Panc1 (cell line): ENCODE data around the gene NRM. TPM values are rescaled to one million over a fixed set of nuclear protein-coding genes. Genes with fewer than 3 reads are reported as not detected.
A peak's percentile ranks its signal among the peaks of the same experiment; 100 is the strongest.

Experiments used
- ATAC-seq: fragments of 200-7000 bp; cut with Tn5 transposase; 2 replicates; pipeline ENCODE4 v1.9.1; 2020; ENCODE audit warnings: mild to moderate bottlenecking, moderate library complexity
- BruUV-seq: library from RNA; stranded (reverse); fragments of 400-500 nt; replicated peaks from 2 replicates; lab custom pipeline; 2021; lab: Mats Ljungman, UMichigan
- CTCF ChIA-PET: fragments of 300-600 bp; sonication (Branson Sonifier 250); formaldehyde crosslinking; loops from one replicate; lab custom pipeline; 2022; ENCODE audit warnings: antibody characterized with exemption; lab: Charles Lee
- POLR2A ChIA-PET: fragments of 300-600 bp; sonication (Branson Sonifier 250); formaldehyde crosslinking; loops from one replicate; lab custom pipeline; 2022; ENCODE audit warnings: antibody characterized with exemption; lab: Charles Lee
- DNase-seq: peaks from one replicate; pipeline ENCODE4 v3.0.0-alpha.2; 2010; ENCODE audit warnings: low read depth, low spot score
- H3K27ac ChIP-seq: 2 replicates; pipeline ENCODE4 v1.5.1; 2011; ENCODE audit warnings: mild to moderate bottlenecking, low read length, inconsistent platforms
- H3K27me3 ChIP-seq: fragments of 200-500 bp; sonication (Bioruptor generic); 2 replicates; pipeline ENCODE4 v1.6.0; 2014; ENCODE audit warnings: low read length, inconsistent platforms; ENCODE audit not compliant: control insufficient read depth, insufficient read depth
- H3K36me3 ChIP-seq: fragments of 200-500 bp; sonication (Bioruptor generic); 2 replicates; pipeline ENCODE4 v1.5.1; 2014; ENCODE audit warnings: inconsistent platforms, mild to moderate bottlenecking, low read length, moderate library complexity; ENCODE audit not compliant: control insufficient read depth, insufficient read depth
- H3K4me1 ChIP-seq: 2 replicates; pipeline ENCODE4 v1.5.1; 2011; ENCODE audit warnings: inconsistent platforms, mild to moderate bottlenecking, low read length, moderate library complexity; ENCODE audit not compliant: control insufficient read depth, insufficient read depth
- H3K4me3 ChIP-seq, 2 experiments: 2 replicates each; pipeline ENCODE4 v1.5.1; 2011 to 2012; ENCODE audit warnings: low read depth in 2 of 2, low read length in 2 of 2, mild to moderate bottlenecking in 2 of 2, inconsistent platforms in 1 of 2, moderate library complexity in 1 of 2
- H3K9me3 ChIP-seq: fragments of 200-500 bp; sonication (Bioruptor generic); 2 replicates; pipeline ENCODE4 v1.5.1; 2014; ENCODE audit warnings: low read depth, mild to moderate bottlenecking, inconsistent platforms, low read length, moderate library complexity; ENCODE audit not compliant: control insufficient read depth, insufficient read depth
- POLR2AphosphoS5 ChIP-seq: IDR thresholded peaks from 2 replicates; pipeline ENCODE4 v1.6.1; 2012; ENCODE audit warnings: mild to moderate bottlenecking, low read depth, low read length, moderate library complexity
- SIN3A ChIP-seq: IDR thresholded peaks from 2 replicates; pipeline ENCODE4 v1.6.1; 2012; ENCODE audit warnings: low read depth, mild to moderate bottlenecking, low read length, moderate library complexity, borderline replicate concordance; ENCODE audit not compliant: insufficient read depth
- TCF7L2 ChIP-seq: IDR thresholded peaks from 2 replicates; pipeline ENCODE4 v1.6.1; 2011; ENCODE audit warnings: mild to moderate bottlenecking, low read depth, low read length, inconsistent platforms
- in situ Hi-C: cut with HindIII; loops from 2 replicates; pipeline ENCODE4 v1.10.0; 2016; ENCODE audit warnings: low sequenced_read_pairs, low pct_unique_long_range_greater_than_20kb
- intact Hi-C: fragments of 100-400 bp; cut with micrococcal nuclease; formaldehyde crosslinking; loops from one replicate; pipeline ENCODE4 v1.10.0; 2022; ENCODE audit not compliant: unreplicated experiment
- total RNA-seq: library from RNA; stranded (reverse); gene quantifications from one replicate; pipeline ENCODE4 v1.2.1, GENCODE V29; 2021; ENCODE audit not compliant: unreplicated experiment
- TF ChIP-seq, protein P1 (sequence below), 2 experiments: IDR thresholded peaks; 2 replicates each; pipeline ENCODE4 v1.6.1; 2011 to 2012; ENCODE audit warnings: low read depth in 2 of 2, control low read depth in 1 of 2, low read length in 1 of 2, mild to moderate bottlenecking in 1 of 2, moderate library complexity in 1 of 2; ENCODE audit not compliant: insufficient read depth in 1 of 2
- TF ChIP-seq, protein P2 (sequence below): fragments of 450-650 bp; IDR thresholded peaks from 2 replicates; pipeline ENCODE4 v1.5.1; 2017; ENCODE audit warnings: mild to moderate bottlenecking

Gene NRM
- total RNA-seq, 1 experiment from 2014 or later = 21.9 TPM

DNA sequence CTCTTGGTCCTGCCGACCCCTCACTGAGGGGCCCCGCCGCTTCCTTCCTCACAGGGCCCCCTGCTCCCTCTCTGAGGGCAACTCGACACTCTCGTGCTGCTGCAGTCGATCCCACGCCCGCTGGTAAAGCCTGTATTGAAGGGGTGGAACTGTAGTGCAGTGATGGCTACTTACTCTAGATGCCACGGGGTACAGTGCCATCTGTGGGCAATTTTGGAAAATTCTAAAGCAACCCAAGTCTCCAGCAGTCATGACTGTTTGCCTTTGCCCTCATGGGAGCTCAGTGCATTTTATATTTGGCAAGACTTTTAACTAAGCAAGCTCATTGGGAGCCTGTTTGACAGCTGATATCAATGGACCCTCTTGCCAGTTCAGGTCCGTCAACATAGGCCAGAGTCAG is 50.3 kb downstream of the NRM start:
- Histone ChIP-seq H3K4me3 (no peak overlapping the region), H3K27me3 (no peaks in the 10 kb centered on the region), H3K36me3 (no peaks in the 10 kb centered on the region; the same call in 1 of the 2 replicates), H3K27ac (no peak overlapping the region), H3K4me1 (no peaks in the 10 kb centered on the region), H3K9me3 (no peaks in the 10 kb centered on the region)
- TF ChIP-seq TCF7L2 = no peak
- TF ChIP-seq POLR2AphosphoS5 = no peak
- TF ChIP-seq, protein P1, sequence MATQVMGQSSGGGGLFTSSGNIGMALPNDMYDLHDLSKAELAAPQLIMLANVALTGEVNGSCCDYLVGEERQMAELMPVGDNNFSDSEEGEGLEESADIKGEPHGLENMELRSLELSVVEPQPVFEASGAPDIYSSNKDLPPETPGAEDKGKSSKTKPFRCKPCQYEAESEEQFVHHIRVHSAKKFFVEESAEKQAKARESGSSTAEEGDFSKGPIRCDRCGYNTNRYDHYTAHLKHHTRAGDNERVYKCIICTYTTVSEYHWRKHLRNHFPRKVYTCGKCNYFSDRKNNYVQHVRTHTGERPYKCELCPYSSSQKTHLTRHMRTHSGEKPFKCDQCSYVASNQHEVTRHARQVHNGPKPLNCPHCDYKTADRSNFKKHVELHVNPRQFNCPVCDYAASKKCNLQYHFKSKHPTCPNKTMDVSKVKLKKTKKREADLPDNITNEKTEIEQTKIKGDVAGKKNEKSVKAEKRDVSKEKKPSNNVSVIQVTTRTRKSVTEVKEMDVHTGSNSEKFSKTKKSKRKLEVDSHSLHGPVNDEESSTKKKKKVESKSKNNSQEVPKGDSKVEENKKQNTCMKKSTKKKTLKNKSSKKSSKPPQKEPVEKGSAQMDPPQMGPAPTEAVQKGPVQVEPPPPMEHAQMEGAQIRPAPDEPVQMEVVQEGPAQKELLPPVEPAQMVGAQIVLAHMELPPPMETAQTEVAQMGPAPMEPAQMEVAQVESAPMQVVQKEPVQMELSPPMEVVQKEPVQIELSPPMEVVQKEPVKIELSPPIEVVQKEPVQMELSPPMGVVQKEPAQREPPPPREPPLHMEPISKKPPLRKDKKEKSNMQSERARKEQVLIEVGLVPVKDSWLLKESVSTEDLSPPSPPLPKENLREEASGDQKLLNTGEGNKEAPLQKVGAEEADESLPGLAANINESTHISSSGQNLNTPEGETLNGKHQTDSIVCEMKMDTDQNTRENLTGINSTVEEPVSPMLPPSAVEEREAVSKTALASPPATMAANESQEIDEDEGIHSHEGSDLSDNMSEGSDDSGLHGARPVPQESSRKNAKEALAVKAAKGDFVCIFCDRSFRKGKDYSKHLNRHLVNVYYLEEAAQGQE (IDR thresholded peaks at IDR 0.05; ENCODE audit: insufficient read depth in 1 of 2, low read depth in 2 of 2, low read length in 1 of 2) = no peak
- TF ChIP-seq, protein P2, sequence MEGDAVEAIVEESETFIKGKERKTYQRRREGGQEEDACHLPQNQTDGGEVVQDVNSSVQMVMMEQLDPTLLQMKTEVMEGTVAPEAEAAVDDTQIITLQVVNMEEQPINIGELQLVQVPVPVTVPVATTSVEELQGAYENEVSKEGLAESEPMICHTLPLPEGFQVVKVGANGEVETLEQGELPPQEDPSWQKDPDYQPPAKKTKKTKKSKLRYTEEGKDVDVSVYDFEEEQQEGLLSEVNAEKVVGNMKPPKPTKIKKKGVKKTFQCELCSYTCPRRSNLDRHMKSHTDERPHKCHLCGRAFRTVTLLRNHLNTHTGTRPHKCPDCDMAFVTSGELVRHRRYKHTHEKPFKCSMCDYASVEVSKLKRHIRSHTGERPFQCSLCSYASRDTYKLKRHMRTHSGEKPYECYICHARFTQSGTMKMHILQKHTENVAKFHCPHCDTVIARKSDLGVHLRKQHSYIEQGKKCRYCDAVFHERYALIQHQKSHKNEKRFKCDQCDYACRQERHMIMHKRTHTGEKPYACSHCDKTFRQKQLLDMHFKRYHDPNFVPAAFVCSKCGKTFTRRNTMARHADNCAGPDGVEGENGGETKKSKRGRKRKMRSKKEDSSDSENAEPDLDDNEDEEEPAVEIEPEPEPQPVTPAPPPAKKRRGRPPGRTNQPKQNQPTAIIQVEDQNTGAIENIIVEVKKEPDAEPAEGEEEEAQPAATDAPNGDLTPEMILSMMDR = no peak
- TF ChIP-seq SIN3A = no peak
- POLR2A ChIA-PET = interaction anchor here (0.6 kb wide), 1 partner anchor 26 kb away, joined by 6 read pairs; no protein-coding TSS in a partner anchor
- in situ Hi-C loops = no loop called here
- DNase-seq = no peak
- no TSS peak for BruUV-seq
- ATAC-seq = peak; percentile 75
- CTCF ChIA-PET = no interaction called here
- intact Hi-C loops = no loop called here

Other genes starting within 250 kb of the NRM start
- 132 TPM for gene HLA-E, start 201.5 kb downstream of the NRM start, total RNA-seq
- gene GNL1, start 134.5 kb downstream of the NRM start, total RNA-seq = 90.6 TPM
- gene PRR3, start 133.7 kb downstream of the NRM start, total RNA-seq = 16.5 TPM
- 94.9 TPM for gene ABCF1, start 119.5 kb downstream of the NRM start, total RNA-seq
- 82.9 TPM for gene PPP1R10, start 73.7 kb downstream of the NRM start, total RNA-seq
- gene MRPS18B, start 73.1 kb downstream of the NRM start, total RNA-seq = 69.1 TPM
- 15.8 TPM for gene ATAT1, start 64.1 kb downstream of the NRM start, total RNA-seq
- gene C6orf136, start 43.9 kb downstream of the NRM start, total RNA-seq = 30.8 TPM
- gene DHX16, start 18.0 kb downstream of the NRM start, total RNA-seq = 44.5 TPM
- gene PPP1R18, start 4.3 kb downstream of the NRM start, total RNA-seq = 55.3 TPM
- gene MDC1, start 26.3 kb upstream of the NRM start, total RNA-seq = 68.6 TPM
- 853 TPM for gene TUBB, start 29.4 kb upstream of the NRM start, total RNA-seq
- gene FLOT1, start 51.7 kb upstream of the NRM start, total RNA-seq = 176 TPM
- 106 TPM for gene IER3, start 53.6 kb upstream of the NRM start, total RNA-seq
- 95.2 TPM for gene DDR1, start 193.5 kb upstream of the NRM start, total RNA-seq
- gene GTF2H4, start 217.2 kb upstream of the NRM start, total RNA-seq = 27.5 TPM
- gene VARS2, start 223.3 kb upstream of the NRM start, total RNA-seq = 42.7 TPM
- not detected for gene SFTA2, start 241.2 kb upstream of the NRM start, total RNA-seq
- gene MUCL3, start 250.0 kb upstream of the NRM start, total RNA-seq = not detected